Stimulated activated CD4-positive, alpha-beta T cell treated with anti-CD3 and anti-CD28 coated beads, TNF-alpha, amount 100 ng/mL, for 1 hour (primary cell): ENCODE data around the gene ATP8B3.
"Not testable (repeated sequence)": the region's sequence is repeated elsewhere in the genome, so short reads cannot be mapped to it uniquely, and the experiment has no call there.

Experiments
- DNase-seq, 3 donors: peaks; one replicate each; pipeline ENCODE4 v3.0.0-alpha.2; 2020; ENCODE audit warnings: low read depth in 3 of 3, low spot score in 1 of 3

Gene ATP8B3

DNA sequence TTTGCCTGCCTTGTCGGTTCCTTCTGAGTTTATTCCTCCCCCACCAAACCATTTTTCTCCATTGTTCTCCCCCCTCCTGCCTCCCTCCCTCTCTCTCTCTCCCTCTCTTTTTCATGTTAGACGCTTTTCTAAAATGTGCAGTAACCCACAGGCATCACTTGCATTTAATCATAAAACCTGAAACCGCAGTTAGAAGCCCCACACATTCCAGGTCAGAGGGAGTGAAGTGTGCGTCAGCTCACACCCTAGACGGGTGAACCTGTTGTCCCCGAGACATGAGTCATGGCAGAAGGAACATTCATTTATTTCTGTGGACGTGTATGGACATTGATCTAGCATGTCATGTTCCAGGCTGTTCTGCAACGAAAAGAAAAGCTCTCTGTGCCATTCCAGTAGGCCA is 38.9 kb downstream of the ATP8B3 start:
- no peak for DNase-seq

DNA sequence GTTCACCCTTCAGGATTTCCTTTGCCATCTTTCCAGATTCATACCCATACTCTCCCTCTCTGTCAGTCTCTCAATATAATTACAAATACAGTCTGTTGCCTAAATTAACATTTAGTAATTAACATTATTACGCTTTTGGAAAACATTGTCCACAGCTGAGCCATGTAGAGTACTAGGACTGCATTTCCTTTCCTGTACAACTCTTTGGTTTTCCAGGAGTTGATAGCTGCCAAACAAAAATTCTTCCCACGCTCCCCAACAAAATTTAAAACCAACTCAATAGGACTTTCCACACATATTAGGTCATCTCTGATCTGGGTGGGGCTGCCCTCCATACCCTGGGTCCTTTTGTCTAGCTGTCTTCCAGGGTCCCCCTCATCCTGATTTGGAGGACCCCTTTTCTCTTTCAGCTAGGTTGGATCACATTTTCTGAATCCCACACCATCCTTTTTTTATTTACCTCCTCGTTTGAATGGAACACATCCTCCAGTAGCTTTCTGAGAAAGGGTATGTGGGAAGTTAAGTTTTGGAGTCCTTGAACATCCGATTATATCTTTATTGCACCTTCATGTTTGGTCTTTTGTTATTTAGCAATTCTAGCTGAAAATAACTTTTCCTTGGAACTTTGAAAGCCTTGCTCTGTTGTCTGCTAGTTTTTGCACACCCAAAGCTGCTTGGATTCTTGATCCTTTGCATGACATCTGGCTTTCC is 41.1 kb downstream of the ATP8B3 start:
- DNase-seq: no peak

DNA sequence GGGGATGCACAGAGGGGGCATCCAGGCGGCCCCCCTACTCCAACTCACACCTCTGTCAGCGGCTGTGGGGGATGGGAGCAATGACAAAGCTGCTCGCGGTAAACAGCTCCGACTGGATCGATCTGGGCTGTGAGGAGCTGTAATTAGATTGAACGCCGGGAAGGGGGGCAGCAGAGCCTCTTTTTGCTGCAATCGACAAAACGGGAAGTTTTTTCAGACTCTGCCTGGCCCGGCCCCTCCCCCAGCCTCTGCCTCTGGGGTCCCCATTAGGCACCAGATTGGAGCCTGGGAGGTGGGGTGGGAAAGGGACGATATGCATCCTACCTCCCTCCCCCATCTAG is 42.5 kb downstream of the ATP8B3 start:
- no peak for DNase-seq

DNA sequence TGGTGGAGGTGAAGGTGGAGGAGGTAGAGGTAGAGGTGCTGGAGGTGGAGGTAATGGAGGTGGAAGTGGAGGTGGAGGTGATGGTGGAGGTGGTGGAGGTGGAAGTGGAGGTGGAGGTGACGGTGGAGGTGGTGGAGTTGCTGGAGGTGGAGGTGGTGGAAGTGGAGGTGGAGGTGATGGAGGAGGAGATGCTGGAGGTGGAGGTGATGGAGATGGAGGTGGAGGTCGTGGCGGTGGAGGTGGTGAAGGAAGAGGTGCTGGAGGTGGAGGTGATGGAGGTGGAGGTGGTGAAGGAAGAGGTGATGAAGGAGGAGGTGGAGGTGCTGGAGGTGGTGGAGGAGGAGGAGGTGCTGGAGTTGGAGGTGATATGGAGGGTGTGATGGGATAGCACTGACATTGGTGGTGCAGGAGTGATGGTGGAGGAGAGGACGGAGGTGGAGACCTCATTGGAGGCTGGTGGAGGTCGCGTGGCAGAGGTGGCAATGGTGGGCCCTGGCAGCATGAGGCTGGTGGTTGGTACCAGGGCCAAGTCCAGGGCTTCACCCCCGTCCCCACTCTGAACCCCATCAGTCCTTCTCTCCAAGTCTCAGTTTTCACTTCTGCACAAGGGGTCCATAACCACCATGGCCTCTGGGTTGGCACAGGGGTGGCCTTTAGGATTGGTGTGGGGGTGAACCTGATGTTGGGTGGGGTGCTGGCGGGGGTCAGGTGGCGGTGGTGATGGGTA is 43.0 kb downstream of the ATP8B3 start:
- DNase-seq: no peak

DNA sequence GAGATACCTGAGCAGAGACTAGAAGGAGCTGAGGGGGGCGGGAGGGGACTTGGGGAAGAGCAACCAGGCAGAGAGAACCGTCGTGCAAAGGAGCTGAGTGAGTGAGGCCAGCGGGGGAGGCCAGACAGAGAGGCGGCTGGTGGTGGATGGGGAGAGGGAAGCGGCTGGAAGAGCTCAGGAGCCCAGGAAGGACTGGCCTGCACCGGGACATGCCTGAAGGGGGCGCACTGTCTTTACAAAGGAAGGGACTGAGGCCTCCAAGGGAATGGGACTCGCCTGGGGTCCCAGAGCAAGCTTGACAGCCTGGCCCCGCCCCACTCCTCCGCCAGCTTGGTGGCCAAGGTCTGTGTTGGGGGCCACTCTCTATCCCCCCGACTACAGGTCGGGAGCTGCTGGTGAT is 43.8 kb downstream of the ATP8B3 start:
- no peak for DNase-seq

DNA sequence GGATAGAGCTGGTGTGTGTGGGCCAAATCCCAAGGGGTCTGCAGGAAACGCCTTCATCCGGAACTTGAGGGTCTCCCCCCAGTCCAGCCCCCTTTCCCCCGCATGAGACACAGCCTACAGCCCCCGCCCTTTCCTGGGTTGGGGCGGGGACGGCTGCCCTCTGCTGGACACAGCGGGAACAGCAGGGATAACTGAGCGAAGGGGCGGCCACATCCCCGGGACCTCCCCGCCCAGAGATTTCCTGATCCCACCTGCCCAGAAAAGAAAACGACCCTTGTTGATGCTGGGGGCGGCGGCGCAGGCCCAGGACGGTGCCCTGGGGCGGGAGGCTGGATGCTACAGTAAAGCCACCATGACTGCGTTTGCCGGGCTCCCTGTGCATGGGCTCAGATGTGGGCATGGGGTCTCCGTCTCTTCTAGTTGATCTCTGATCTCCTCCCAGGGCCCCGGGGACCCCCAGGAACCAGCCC is 44.6 kb downstream of the ATP8B3 start:
- peak in 2 of 3 donors; percentile 35 to 58 for DNase-seq

DNA sequence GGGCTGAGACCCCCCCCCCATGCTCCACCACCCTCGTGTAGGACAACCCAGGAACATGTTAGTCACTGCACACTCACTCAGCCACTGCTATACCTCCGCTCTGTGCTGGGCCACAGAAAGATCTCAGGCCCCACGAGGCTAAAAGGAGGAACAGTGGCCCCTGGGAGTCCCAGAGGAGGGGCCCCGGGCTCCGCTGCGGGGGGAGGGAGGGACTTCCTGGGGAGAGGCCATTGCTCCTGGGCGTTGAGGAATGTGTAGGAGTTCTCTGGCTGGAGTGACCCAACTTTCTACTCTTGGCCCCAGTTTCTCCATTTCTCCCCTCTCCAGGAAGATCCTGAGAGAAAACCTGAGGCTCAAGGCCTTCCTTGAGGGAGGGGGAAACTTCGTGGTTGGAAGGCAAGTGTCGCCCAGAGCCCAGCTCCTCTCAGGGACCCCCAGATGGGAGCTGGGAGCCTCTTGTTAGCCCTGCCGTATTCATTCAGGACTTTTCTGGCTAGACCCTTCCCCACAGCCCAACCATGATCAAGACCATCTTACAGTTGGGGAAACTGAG is 45.2 kb downstream of the ATP8B3 start:
- DNase-seq: no peak

DNA sequence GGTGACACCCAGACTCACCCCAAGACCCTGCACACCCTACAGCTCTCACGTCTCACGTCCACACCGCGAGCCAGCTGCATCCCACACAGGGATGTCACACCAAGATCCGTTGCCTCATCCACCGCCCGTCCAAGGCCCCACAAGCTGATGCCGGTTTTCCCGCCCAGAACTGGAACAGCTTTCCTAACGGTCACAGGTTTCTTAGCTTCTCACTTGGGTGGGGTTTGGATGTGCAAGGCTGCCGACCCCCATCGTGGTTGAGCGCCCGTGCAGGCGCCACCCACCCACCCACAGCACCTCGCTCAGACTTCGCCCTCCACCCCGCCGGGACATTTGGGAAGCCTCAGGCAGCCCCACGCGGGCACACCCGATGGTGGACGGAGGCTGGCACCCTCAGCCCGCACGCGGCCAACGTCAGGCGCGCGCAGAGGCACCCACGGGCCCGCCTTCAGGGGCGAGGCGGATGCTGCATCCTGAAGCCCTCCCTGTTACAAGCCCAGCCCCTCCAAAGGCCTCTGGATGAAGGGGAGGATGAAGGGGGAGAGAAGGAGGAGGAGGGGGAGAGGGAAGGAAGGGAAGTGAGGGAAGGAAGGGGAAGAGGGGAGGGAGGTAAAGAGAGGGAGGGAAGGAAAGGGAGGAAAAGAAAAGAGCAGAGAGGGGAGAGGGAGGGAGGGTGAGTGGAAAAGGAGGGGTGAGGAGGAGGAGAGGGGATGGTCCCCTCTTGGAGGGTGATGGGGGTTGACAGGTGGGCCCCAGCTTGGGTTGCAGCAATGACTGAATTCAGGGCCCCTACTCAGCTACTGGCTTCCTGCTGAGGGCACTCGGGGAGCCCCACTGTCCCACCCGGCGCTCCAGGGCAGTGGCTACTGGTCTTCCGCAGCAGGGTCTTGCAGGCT is 45.9 kb downstream of the ATP8B3 start:
- no peak for DNase-seq

DNA sequence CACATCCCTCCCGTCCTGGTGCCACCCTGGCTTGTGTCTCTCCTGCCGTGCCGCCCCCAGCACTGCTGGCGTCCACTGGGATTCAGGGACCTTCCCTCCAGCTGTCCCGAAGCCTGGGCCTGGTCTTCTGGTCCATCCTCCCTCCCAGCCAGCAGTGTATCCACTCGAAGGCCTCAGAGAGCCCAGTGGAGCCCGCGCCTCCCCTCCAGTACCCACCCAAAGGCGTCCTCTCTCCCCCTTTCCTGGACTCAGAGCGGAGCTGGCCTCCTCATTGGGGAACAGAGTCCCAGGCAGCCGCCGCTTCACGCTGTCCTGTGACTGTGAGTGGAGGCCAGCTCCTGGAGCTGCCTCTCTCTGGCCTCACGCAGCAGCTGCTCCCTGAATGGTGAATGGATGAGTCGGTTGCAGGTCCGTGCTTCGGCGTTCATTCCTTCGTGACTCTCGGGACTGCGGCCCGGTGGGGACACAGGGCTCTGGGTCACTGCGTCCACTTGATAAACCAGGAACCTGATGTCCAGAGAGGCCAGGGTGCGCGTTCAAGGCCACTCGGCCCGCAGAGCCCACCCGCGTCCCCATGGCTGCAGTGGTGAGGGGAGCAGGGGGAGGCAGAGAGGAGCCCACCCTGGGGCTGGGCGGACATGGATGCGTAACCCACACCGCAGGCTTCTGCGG is 46.7 kb downstream of the ATP8B3 start:
- DNase-seq: no peak

DNA sequence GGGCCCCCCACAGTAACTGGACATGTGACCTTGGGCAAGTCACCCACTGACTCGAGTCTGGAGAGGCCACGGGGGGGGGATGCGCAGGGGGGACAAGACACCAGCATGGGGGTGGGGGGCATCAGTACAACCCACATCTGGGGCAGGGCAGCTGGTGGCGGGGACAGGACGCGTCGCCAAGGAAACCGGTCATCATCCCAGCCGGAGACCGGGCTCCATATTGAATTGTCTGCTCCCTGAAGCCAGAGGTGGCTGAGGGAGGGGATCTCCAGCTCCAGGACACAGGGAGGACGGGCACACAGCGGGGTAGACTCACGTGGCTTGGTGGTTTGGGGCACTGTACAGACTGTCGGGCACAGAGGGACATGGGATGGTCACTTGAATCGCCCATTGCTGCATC is 47.3 kb downstream of the ATP8B3 start:
- no peak for DNase-seq

DNA sequence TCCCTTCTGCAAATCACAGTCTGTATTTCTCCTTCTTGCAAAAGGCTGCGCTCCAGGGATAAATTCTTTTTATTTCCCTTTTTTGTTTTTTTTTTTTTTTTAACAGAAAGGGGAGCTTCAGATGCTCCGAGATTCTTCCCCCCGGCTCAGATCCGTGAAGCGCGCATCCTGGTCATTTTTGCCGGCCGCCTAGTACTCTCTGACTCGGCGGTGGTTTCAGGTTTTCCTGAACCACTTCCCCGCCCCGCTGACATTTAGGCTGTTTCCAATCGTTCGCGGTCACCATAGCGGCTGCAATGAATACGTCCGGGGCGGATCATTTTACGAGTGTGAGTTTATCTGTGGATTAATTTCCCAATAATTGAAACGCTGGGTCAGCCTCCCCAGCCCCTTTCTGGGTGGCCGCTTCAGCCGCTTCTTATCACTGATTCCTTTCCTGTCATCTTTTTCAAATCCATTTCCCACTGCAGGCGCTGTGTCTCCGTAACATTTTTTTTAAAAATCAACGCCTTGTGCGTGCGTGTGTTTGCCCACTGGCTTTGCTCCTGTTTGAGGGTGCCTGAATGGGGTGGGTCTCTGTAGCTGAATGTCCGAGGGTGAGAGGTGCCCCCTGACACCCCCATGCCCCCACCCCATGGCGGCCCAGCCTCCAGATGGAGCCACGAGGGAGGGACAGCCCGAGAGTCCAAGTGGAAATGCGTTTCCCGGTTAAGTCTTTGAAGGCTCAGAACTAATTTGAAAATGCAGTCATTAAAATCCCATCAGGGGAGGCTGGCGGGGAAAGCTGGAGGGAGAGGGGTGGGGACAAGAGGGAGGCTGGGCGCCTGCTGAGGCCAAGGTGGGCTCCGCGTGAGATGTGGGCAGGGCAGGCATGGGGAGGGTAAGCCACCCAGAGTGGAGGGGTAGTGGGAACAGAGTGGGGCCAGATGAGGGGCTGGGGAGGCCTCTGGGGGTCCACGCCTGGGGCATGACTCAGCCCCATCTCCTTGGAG is 48.1 kb downstream of the ATP8B3 start:
- DNase-seq: no peak

DNA sequence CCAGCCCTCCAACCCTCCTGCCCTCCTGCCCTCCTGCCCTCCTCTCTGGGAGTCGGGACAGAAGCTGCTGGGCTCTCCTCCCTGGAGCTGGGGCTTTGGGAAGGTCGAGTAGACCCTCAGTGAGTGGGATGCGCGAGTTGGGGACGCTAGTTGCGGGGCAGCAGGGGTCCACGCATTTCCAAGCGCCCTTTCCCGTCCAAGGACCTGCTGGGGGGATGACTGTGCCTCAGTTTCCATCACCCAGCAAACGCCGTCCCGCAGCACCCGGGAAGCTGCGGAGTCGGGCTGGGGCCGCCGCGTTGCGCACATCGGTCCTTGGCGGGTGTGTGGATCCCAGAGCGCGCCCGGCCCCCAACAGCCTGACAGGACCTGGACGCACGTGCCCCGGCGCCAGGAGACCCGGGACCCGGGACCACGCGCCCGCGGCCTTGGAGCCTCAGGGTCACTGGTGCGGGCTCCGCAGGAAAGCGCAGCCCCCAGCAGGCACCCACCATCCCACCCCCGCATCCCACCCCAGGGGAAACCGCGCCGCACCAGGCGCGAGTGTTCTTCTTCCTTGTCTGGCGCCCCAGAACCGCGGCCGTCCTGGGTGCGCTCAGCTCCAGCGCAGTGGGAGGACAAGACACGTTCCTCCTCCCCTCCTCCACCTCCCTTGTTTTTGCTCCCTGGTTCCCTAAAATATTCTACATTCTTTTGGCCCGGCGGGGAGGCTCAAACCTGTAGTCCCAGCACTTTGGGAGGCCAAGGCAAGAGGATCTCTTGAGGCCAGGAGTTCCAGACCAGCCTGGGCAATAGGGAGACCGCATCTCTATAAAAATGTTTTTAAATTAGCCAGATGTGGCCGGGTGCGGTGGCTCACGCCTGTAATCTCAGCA is 49.6 kb downstream of the ATP8B3 start:
- DNase-seq: no peak

DNA sequence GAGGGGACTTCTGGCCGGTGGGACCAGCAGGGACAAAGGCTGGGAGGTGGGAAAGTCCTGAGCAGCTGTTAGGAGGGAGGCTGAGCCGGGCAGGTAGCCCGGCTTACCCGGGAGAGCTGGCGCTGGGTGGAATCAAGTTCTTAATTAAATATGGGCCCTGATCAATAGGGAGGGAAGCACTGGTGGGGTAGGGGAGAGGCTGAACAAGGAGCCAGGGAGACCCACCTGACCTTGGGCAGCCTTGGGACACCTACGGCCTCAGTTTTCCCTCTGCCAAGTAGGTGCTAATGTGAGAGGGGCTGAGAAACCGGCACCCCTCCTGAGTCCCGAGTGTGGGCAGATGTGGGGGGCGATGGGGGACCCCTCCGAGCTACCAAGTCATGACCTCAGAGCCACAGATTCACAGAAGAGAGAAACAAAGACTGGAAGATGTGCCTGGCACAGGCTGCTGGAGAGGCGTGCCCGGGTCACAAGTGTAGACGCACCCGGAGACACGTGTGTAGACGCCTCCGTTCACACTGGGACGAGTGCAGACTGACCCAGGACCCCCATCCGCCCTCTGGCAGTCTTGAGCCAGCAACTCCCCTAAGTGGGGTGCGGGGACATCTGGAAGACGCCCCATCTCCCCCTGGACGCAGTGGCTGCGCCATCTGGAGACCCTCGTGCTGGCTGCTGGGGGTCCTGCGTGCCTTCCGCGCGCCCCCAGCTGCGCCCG is 50.4 kb downstream of the ATP8B3 start:
- no peak for DNase-seq

DNA sequence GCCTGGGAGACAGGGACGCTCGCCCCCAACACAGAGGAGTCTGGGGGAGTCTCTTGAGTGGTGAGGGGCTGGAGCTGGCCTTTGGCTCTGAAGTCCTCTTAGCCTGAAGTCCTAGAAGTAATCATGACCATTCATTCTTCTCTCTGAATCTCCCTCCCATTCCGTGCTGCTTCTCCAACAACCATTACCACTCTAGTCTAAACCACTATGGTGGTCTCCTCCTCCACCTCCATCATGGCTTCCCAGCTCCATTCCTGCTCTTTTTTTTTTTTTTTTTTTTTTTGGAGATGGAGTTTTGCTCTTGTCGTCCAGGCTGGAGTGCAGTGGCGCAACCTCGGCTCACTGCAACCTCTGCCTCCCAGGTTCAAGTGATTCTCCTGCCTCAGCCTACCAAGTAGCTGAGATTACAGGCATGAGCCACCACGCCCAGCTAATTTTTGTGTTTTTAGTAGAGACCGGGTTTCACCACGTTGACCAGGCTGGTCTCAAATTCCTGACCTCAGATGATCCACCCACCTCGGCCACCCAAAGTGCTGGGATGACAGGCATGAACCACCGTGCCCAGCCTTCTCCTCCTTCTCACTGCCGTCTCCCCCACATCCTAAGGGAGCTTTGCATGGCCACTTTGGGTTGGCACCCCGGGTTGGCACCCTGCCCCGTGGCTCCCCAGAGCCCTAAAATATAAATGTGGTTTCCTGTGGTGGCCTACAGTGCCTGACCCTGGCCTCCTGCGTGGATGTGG is 51.1 kb downstream of the ATP8B3 start:
- not testable (repeated sequence) for DNase-seq

DNA sequence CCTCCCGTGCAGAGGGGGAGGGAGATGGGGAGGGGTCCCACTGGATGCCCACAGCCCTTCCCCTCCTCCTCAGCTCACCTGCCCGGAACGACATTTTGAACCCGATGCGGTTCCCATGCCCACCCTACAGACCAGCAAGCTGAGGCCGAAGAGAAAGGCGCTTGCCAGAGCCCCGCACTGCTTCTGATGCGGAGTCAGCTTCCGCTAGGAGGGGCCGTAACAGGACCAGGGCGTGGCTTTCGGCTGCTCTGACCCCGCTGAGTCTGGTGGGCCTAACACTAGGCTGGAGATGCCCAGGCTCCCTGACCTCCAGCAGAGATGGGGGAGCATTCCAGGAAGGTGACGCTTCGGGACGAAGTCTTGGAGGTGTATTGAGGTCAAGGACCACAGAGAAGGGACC is 52.1 kb downstream of the ATP8B3 start:
- no peak for DNase-seq

DNA sequence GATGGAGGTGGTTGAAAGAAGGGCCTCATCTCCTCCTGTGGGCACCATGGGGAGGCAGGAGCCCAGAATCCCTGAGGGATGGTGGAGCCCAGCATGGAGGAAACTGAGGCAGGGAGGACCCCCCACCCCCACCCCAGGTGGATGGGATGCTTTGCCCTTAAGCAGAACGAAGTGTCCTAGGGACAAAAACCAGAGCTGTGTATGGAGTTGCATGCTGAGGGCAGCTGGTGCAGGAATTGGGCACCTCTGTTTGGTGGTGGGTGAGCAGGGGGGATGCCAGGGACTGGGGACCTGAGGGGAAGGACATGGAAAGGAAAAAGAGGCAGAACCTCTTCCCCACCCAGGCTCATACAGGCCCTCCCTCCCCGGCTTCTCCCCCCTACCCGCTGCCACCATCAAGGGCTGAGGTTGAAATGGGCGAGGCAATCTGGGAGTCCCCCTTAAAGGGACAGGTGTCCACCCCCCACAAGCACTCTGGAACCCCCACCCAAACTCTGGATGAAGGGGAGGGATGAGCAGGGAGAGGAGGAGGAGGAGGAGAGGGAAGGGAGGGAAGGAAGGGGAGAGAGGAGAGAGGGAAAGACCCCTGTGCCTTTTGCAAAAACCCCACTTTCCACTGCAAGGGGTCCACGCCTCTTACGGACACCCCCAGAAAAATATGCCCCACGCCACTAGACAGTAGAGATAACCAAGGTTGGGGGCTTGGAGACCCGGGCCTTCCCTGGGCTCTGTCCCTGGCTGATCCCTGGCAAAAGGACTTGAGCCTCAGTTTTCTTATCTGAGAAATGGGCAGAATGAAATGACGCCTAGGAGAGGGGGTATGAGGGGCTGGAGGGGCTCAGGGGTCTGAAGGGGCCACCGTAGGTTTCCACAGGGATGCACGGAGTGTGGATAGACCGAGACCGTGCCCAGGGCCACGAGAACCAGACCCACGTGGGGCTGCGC is 52.8 kb downstream of the ATP8B3 start:
- no peak for DNase-seq
